Esophagus (tissue), 2 donors: ENCODE results near the gene AMD1. TPM values are rescaled to one million over a fixed set of nuclear protein-coding genes. Genes with fewer than 3 reads are reported as not detected.

Experiments used
- H3K27ac ChIP-seq, 2 donors: one replicate each; pipeline ENCODE4 v1.5.1; 2013; ENCODE audit warnings: low read depth in 2 of 2, mild to moderate bottlenecking in 2 of 2, inconsistent platforms in 1 of 2, low read length in 1 of 2, moderate library complexity in 1 of 2
- H3K27me3 ChIP-seq, 2 donors: one replicate each; pipeline ENCODE4 v1.6.1; 2013; ENCODE audit warnings: low read length in 2 of 2, control low read depth in 1 of 2, mild to moderate bottlenecking in 1 of 2; ENCODE audit not compliant: insufficient read depth in 2 of 2, control insufficient read depth in 1 of 2
- H3K36me3 ChIP-seq, 2 donors: one replicate each; pipeline ENCODE4 v1.6.1; 2013; ENCODE audit warnings: low read length in 1 of 2; ENCODE audit not compliant: control insufficient read depth in 2 of 2, insufficient read depth in 2 of 2
- H3K4me1 ChIP-seq, 2 donors: one replicate each; pipeline ENCODE4 v1.6.1; 2013; ENCODE audit warnings: low read length in 1 of 2; ENCODE audit not compliant: control insufficient read depth in 2 of 2, insufficient read depth in 2 of 2
- H3K4me3 ChIP-seq, 2 donors: one replicate each; pipeline ENCODE4 v1.5.1; 2013; ENCODE audit warnings: low read length in 2 of 2, mild to moderate bottlenecking in 2 of 2, low read depth in 1 of 2, moderate library complexity in 1 of 2
- H3K9me3 ChIP-seq, 2 donors: one replicate each; pipeline ENCODE4 v1.6.1; 2013; ENCODE audit warnings: mild to moderate bottlenecking in 2 of 2, low read depth in 1 of 2, low read length in 1 of 2, moderate library complexity in 1 of 2; ENCODE audit not compliant: control insufficient read depth in 2 of 2, insufficient read depth in 1 of 2
- WGBS, 2 donors: extraction: QIAGEN DNeasy Blood & Tissue Kit; methylation state at CpG; one replicate each; pipeline ENCODE4 v1.1.7; 2013; 5-methylcytosine and 5-hydroxymethylcytosine counted together
- polyA plus RNA-seq, 2 donors: library from polyadenylated mRNA; stranded (reverse); fragments of 200-250 nt; gene quantifications; one replicate each; pipeline ENCODE4 v1.2.3, GENCODE V29; 2013
- donor health status: healthy with polysubstance abuse.
- donor health status: Bipolar disorder and iron deficiency.

AMD1 gene
- polyA plus RNA-seq, 2 donors = 23.1 to 52.4 TPM

- Histone ChIP-seq H3K9me3 (no peaks in the 10 kb centered on the region), H3K36me3 (no peaks in the 10 kb centered on the region), H3K4me3 (no peak overlapping the region), H3K4me1 (peaks cover 0 to 7% of the 10 kb centered on the region in 2 donors), H3K27ac (peak overlapping the region; percentile 35 to 77), H3K27me3 (no peaks in the 10 kb centered on the region)
- 52 to 62% methylated on average over 5 of the region's 5 CpGs for WGBS, 2 donors
Measured at GRCh38 chr6:110853754-110854477, 20.7 kb upstream of the AMD1 start.

- Histone ChIP-seq H3K27ac (peak overlapping the region in 1 of 2 donors; percentile 3), H3K4me1 (peaks cover 0 to 10% of the 10 kb centered on the region in 2 donors), H3K4me3 (no peak overlapping the region), H3K27me3 (no peaks in the 10 kb centered on the region), H3K9me3 (no peaks in the 10 kb centered on the region), H3K36me3 (no peaks in the 10 kb centered on the region)
- WGBS, 2 donors = 89 to 91% methylated on average over 3 of the region's 3 CpGs
Measured at GRCh38 chr6:110856296-110856695, 18.3 kb upstream of the AMD1 start.

- H3K9me3 ChIP-seq = no peaks in the 10 kb centered on the region
- no peaks in the 10 kb centered on the region for H3K36me3 ChIP-seq
- no peaks in the 10 kb centered on the region for H3K27me3 ChIP-seq
- no peak overlapping the region for H3K27ac ChIP-seq
- no peak overlapping the region for H3K4me3 ChIP-seq
- H3K4me1 ChIP-seq = peaks cover 0 to 10% of the 10 kb centered on the region in 2 donors
- WGBS, 2 donors = 96% methylated on average over 21 of the region's 21 CpGs
Measured at GRCh38 chr6:110858016-110858415, 16.6 kb upstream of the AMD1 start.

- Histone ChIP-seq H3K4me3 (no peak overlapping the region), H3K27ac (no peak overlapping the region), H3K9me3 (no peaks in the 10 kb centered on the region), H3K36me3 (no peaks in the 10 kb centered on the region), H3K4me1 (peaks cover 0 to 10% of the 10 kb centered on the region in 2 donors), H3K27me3 (no peaks in the 10 kb centered on the region)
- WGBS, 2 donors = 96% methylated on average over 31 of the region's 31 CpGs
Measured at GRCh38 chr6:110858562-110859214, 15.9 kb upstream of the AMD1 start.

GRCh38 chr6:110859335-110859792 lies 15.2 kb upstream of the AMD1 start:
- no peak overlapping the region for H3K4me3 ChIP-seq
- H3K36me3 ChIP-seq = no peaks in the 10 kb centered on the region
- H3K27ac ChIP-seq = peak overlapping the region in 1 of 2 donors; percentile 16
- peaks cover 0 to 10% of the 10 kb centered on the region in 2 donors for H3K4me1 ChIP-seq
- no peaks in the 10 kb centered on the region for H3K9me3 ChIP-seq
- no peaks in the 10 kb centered on the region for H3K27me3 ChIP-seq
- WGBS, 2 donors = 79 to 81% methylated on average over 12 of the region's 12 CpGs

- Histone ChIP-seq H3K36me3 (no peaks in the 10 kb centered on the region), H3K27ac (no peak overlapping the region), H3K4me1 (no peaks in the 10 kb centered on the region), H3K4me3 (no peak overlapping the region), H3K27me3 (no peaks in the 10 kb centered on the region), H3K9me3 (no peaks in the 10 kb centered on the region)
- WGBS, 2 donors = 43 to 47% methylated on average over 2 of the region's 2 CpGs
Measured at GRCh38 chr6:110864824-110865223, 9.8 kb upstream of the AMD1 start.

- WGBS, 2 donors = 0 to 1% methylated on average over 60 of the region's 60 CpGs
- Histone ChIP-seq H3K4me3 (peak overlapping the region; percentile 93 to 100), H3K4me1 (no peaks in the 10 kb centered on the region), H3K27me3 (no peaks in the 10 kb centered on the region), H3K27ac (peak overlapping the region; percentile 97 to 98), H3K36me3 (no peaks in the 10 kb centered on the region), H3K9me3 (no peaks in the 10 kb centered on the region)
Measured at GRCh38 chr6:110874880-110875547, 429 bp downstream of the AMD1 start.

GRCh38 chr6:110875548-110876169 lies 1.1 kb downstream of the AMD1 start:
- Histone ChIP-seq H3K9me3 (no peaks in the 10 kb centered on the region), H3K4me1 (no peaks in the 10 kb centered on the region), H3K27ac (peak overlapping the region; percentile 97 to 98), H3K4me3 (peak overlapping the region; percentile 93 to 100), H3K36me3 (no peaks in the 10 kb centered on the region), H3K27me3 (no peaks in the 10 kb centered on the region)
- WGBS, 2 donors = 0% methylated on average over 42 to 61 of the region's 61 CpGs

GRCh38 chr6:110876170-110876773 lies 1.7 kb downstream of the AMD1 start:
- Histone ChIP-seq H3K4me3 (peak overlapping the region; percentile 93 to 100), H3K9me3 (no peaks in the 10 kb centered on the region), H3K36me3 (no peaks in the 10 kb centered on the region), H3K27me3 (no peaks in the 10 kb centered on the region), H3K27ac (peak overlapping the region; percentile 97 to 98), H3K4me1 (no peaks in the 10 kb centered on the region)
- WGBS, 2 donors = 1% methylated on average over 29 of the region's 29 CpGs
